HEK293 (cell line): ENCODE measurements around the gene NFE2L2.

Source experiments
- HIC1 ChIP-seq: fragments of 450-650 bp; formaldehyde crosslinking; IDR thresholded peaks from 2 replicates; pipeline ENCODE4 v1.5.1; 2016; ENCODE audit warnings: missing biosample characterization, missing genetic modification characterization
- KLF9 ChIP-seq: fragments of 450-650 bp; formaldehyde crosslinking; IDR thresholded peaks from 2 replicates; pipeline ENCODE4 v1.5.1; 2016; ENCODE audit warnings: missing biosample characterization, missing genetic modification characterization, low read depth
- REST ChIP-seq: fragments of 450-650 bp; formaldehyde crosslinking; IDR thresholded peaks from 2 replicates; pipeline ENCODE4 v1.5.1; 2016; ENCODE audit warnings: missing biosample characterization, missing genetic modification characterization
- YY1 ChIP-seq: fragments of 450-650 bp; formaldehyde crosslinking; IDR thresholded peaks from 2 replicates; pipeline ENCODE4 v1.5.1; 2018; ENCODE audit warnings: missing biosample characterization, missing genetic modification characterization
- ZFP69B ChIP-seq: fragments of 450-650 bp; formaldehyde crosslinking; IDR thresholded peaks from 2 replicates; pipeline ENCODE4 v1.5.1; 2016; ENCODE audit warnings: missing biosample characterization, missing genetic modification characterization
- ZNF174 ChIP-seq: fragments of 450-650 bp; formaldehyde crosslinking; IDR thresholded peaks from 2 replicates; pipeline ENCODE4 v1.5.0; 2017; ENCODE audit warnings: missing biosample characterization, mild to moderate bottlenecking, missing genetic modification characterization
- ZNF175 ChIP-seq: fragments of 450-650 bp; formaldehyde crosslinking; IDR thresholded peaks from 2 replicates; pipeline ENCODE4 v1.5.1; 2016; ENCODE audit warnings: missing biosample characterization, missing genetic modification characterization
- ZNF24 ChIP-seq: fragments of 450-650 bp; formaldehyde crosslinking; IDR thresholded peaks from 2 replicates; pipeline ENCODE4 v1.5.1; 2016; ENCODE audit warnings: missing biosample characterization, missing genetic modification characterization
- ZNF248 ChIP-seq: fragments of 450-650 bp; formaldehyde crosslinking; IDR thresholded peaks from 2 replicates; pipeline ENCODE4 v1.5.1; 2017; ENCODE audit warnings: missing biosample characterization, missing genetic modification characterization
- ZNF266 ChIP-seq: fragments of 450-650 bp; formaldehyde crosslinking; IDR thresholded peaks from 2 replicates; pipeline ENCODE4 v1.5.1; 2016; ENCODE audit warnings: missing biosample characterization, missing genetic modification characterization, low read depth
- ZNF426 ChIP-seq: fragments of 450-650 bp; formaldehyde crosslinking; IDR thresholded peaks from 2 replicates; pipeline ENCODE4 v1.5.1; 2017; ENCODE audit warnings: missing biosample characterization, missing genetic modification characterization, mild to moderate bottlenecking, inconsistent platforms, moderate library complexity
- ZNF48 ChIP-seq: fragments of 450-650 bp; formaldehyde crosslinking; IDR thresholded peaks from 2 replicates; pipeline ENCODE4 v1.5.1; 2016; ENCODE audit warnings: missing biosample characterization, missing genetic modification characterization
- ZNF501 ChIP-seq: fragments of 450-650 bp; formaldehyde crosslinking; IDR thresholded peaks from 2 replicates; pipeline ENCODE4 v1.5.1; 2016; ENCODE audit warnings: missing biosample characterization, missing genetic modification characterization
- ZNF514 ChIP-seq: fragments of 450-650 bp; formaldehyde crosslinking; IDR thresholded peaks from 2 replicates; pipeline ENCODE4 v1.5.1; 2016; ENCODE audit warnings: missing biosample characterization, missing genetic modification characterization
- ZNF518A ChIP-seq: fragments of 450-650 bp; formaldehyde crosslinking; conservative IDR thresholded peaks from 2 replicates; pipeline ENCODE4 v1.5.1; 2016; ENCODE audit warnings: low read depth, missing biosample characterization, missing genetic modification characterization
- ZNF548 ChIP-seq: fragments of 450-650 bp; formaldehyde crosslinking; IDR thresholded peaks from 2 replicates; pipeline ENCODE4 v1.5.1; 2016; ENCODE audit warnings: missing biosample characterization, missing genetic modification characterization
- ZNF624 ChIP-seq: fragments of 450-650 bp; formaldehyde crosslinking; IDR thresholded peaks from 2 replicates; pipeline ENCODE4 v1.5.1; 2017; ENCODE audit warnings: missing biosample characterization, missing genetic modification characterization
- ZNF664 ChIP-seq: fragments of 450-650 bp; formaldehyde crosslinking; IDR thresholded peaks from 2 replicates; pipeline ENCODE4 v1.5.1; 2016; ENCODE audit warnings: missing biosample characterization, missing genetic modification characterization
- ZNF776 ChIP-seq: fragments of 450-650 bp; formaldehyde crosslinking; IDR thresholded peaks from 2 replicates; pipeline ENCODE4 v1.5.0; 2017; ENCODE audit warnings: missing biosample characterization, missing genetic modification characterization, borderline replicate concordance
- ZNF777 ChIP-seq: fragments of 450-650 bp; formaldehyde crosslinking; IDR thresholded peaks from 2 replicates; pipeline ENCODE4 v1.5.1; 2017; ENCODE audit warnings: missing biosample characterization, missing genetic modification characterization, borderline replicate concordance
- TF ChIP-seq, protein P1 (sequence below): fragments of 450-650 bp; formaldehyde crosslinking; IDR thresholded peaks from 2 replicates; pipeline ENCODE4 v1.5.0; 2017; ENCODE audit warnings: missing biosample characterization, missing genetic modification characterization, borderline replicate concordance
- TF ChIP-seq, protein P2 (sequence below): fragments of 450-650 bp; IDR thresholded peaks from 2 replicates; pipeline ENCODE4 v1.5.1; 2018; ENCODE audit warnings: missing biosample characterization, missing genetic modification characterization

NFE2L2 gene

GRCh38 chr2:177187631-177188312 is 76.8 kb downstream of the NFE2L2 start (continued):
- no peak for TF ChIP-seq REST (tag by site-specific recombination)
- no peak for TF ChIP-seq ZNF776 (tag by site-specific recombination)
- no peak for TF ChIP-seq ZFP69B (tag by site-specific recombination)
- TF ChIP-seq ZNF426 (tag by site-specific recombination): no peak
- no peak for TF ChIP-seq KLF9
- TF ChIP-seq ZNF24 (tag by site-specific recombination): peak; percentile 66; the same call in 1 of the 2 replicates
- no peak for TF ChIP-seq ZNF501 (tag by site-specific recombination)
- TF ChIP-seq ZNF174 (tag by site-specific recombination): no peak
- no peak for TF ChIP-seq ZNF664 (tag by site-specific recombination)
- TF ChIP-seq ZNF266 (tag by site-specific recombination): no peak
- no peak for TF ChIP-seq YY1 (tag by site-specific recombination)
- TF ChIP-seq, protein P1, sequence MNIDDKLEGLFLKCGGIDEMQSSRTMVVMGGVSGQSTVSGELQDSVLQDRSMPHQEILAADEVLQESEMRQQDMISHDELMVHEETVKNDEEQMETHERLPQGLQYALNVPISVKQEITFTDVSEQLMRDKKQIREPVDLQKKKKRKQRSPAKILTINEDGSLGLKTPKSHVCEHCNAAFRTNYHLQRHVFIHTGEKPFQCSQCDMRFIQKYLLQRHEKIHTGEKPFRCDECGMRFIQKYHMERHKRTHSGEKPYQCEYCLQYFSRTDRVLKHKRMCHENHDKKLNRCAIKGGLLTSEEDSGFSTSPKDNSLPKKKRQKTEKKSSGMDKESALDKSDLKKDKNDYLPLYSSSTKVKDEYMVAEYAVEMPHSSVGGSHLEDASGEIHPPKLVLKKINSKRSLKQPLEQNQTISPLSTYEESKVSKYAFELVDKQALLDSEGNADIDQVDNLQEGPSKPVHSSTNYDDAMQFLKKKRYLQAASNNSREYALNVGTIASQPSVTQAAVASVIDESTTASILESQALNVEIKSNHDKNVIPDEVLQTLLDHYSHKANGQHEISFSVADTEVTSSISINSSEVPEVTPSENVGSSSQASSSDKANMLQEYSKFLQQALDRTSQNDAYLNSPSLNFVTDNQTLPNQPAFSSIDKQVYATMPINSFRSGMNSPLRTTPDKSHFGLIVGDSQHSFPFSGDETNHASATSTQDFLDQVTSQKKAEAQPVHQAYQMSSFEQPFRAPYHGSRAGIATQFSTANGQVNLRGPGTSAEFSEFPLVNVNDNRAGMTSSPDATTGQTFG: no peak
- peak; percentile 43 for TF ChIP-seq ZNF518A (tag by site-specific recombination)
- TF ChIP-seq ZNF624 (tag by site-specific recombination): no peak
- TF ChIP-seq ZNF777 (tag by site-specific recombination): no peak
- TF ChIP-seq ZNF175: no peak
- 0 out of 2 replicates have a peak, but pooled peaks have one; percentile 6 for TF ChIP-seq ZNF548 (tag by site-specific recombination)
- TF ChIP-seq ZNF514 (tag by site-specific recombination): no peak
- no peak for TF ChIP-seq ZNF48 (tag by site-specific recombination)
- no peak for TF ChIP-seq ZNF248 (tag by site-specific recombination)
- TF ChIP-seq HIC1 (tag by site-specific recombination): no peak
- TF ChIP-seq, protein P2, sequence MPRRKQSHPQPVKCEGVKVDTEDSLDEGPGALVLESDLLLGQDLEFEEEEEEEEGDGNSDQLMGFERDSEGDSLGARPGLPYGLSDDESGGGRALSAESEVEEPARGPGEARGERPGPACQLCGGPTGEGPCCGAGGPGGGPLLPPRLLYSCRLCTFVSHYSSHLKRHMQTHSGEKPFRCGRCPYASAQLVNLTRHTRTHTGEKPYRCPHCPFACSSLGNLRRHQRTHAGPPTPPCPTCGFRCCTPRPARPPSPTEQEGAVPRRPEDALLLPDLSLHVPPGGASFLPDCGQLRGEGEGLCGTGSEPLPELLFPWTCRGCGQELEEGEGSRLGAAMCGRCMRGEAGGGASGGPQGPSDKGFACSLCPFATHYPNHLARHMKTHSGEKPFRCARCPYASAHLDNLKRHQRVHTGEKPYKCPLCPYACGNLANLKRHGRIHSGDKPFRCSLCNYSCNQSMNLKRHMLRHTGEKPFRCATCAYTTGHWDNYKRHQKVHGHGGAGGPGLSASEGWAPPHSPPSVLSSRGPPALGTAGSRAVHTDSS (tag by site-specific recombination): no peak
